Activated naive CD8-positive, alpha-beta T cell treated with anti-CD3 and anti-CD28 coated beads, Interleukin-2, amount 10 ng/mL, durations not matched to agents 7 days and 5 days (primary cell): ENCODE results near the gene QRICH2. TPM values are rescaled to one million over a fixed set of nuclear protein-coding genes. Genes with fewer than 3 reads are reported as not detected.
"Not testable (repeated sequence)": the region's sequence is repeated elsewhere in the genome, so short reads cannot be mapped to it uniquely, and the experiment has no call there.

Source experiments
- ATAC-seq: fragments of 150-1000 bp; cut with Tn5 transposase; one replicate; pipeline ENCODE4 v1.10.0; 2021; ENCODE audit warnings: low read depth, moderate library complexity
- POLR2A ChIA-PET: fragments of 350-600 bp; sonication (Branson Sonifier 250); formaldehyde crosslinking; loops from one replicate; lab custom pipeline; 2021; ENCODE audit warnings: antibody characterized with exemption; lab: Charles Lee
- DNase-seq: peaks from one replicate; pipeline ENCODE4 v3.0.0; 2021
- H3K27ac Mint-ChIP-seq: one replicate; pipeline ENCODE4 v1.8.0; 2022; ENCODE audit warnings: mild to moderate bottlenecking, mixed read lengths
- H3K27me3 Mint-ChIP-seq: one replicate; pipeline ENCODE4 v1.8.0; 2022; ENCODE audit warnings: mild to moderate bottlenecking, moderate library complexity, mixed read lengths
- H3K36me3 Mint-ChIP-seq: one replicate; pipeline ENCODE4 v1.8.0; 2021; ENCODE audit warnings: mild to moderate bottlenecking, mixed read lengths
- H3K4me1 Mint-ChIP-seq: one replicate; pipeline ENCODE4 v1.8.0; 2021; ENCODE audit warnings: mixed read lengths
- H3K4me3 Mint-ChIP-seq: one replicate; pipeline ENCODE4 v1.8.0; 2022; ENCODE audit warnings: mild to moderate bottlenecking, moderate library complexity, mixed read lengths
- H3K9me3 Mint-ChIP-seq: one replicate; pipeline ENCODE4 v1.8.0; 2021; ENCODE audit warnings: mixed read lengths
- total RNA-seq, 2 experiments: library from RNA; stranded (reverse); gene quantifications; one replicate each; pipeline ENCODE4 v1.2.3, GENCODE V29; 2021

Gene QRICH2
- total RNA-seq, 2 experiments from 2014 or later, result 3.7 to 4.7 TPM

GRCh38 chr17:76265624-76266243, 42.3 kb downstream of the QRICH2 start:
- peaks cover 44% of the 10 kb centered on the region for H3K36me3 Mint-ChIP-seq
- DNase-seq (peak; percentile 79), ATAC-seq (no peak)
- POLR2A ChIA-PET, result interaction anchor here (1.2 to 38.5 kb wide), 10 partner anchors 4 to 486 kb away, joined by 4 to 1721 read pairs (median 138); partner anchors contain the start of genes FOXJ1, RNF157 and UBALD2
- H3K9me3 Mint-ChIP-seq, result no peaks in the 10 kb centered on the region
- H3K27ac Mint-ChIP-seq, result peak overlapping the region; percentile 96
- H3K27me3 Mint-ChIP-seq, result no peaks in the 10 kb centered on the region
- H3K4me3 Mint-ChIP-seq, result peak overlapping the region; percentile 88
- H3K4me1 Mint-ChIP-seq, result peaks cover 54% of the 10 kb centered on the region

- DNase-seq (peak; percentile 99), ATAC-seq (peak; percentile 81)
- no peaks in the 10 kb centered on the region for H3K27me3 Mint-ChIP-seq
- no peaks in the 10 kb centered on the region for H3K9me3 Mint-ChIP-seq
- peaks cover 51% of the 10 kb centered on the region for H3K4me1 Mint-ChIP-seq
- peak within 1 kb of the TSS; percentile 96 for H3K27ac Mint-ChIP-seq
- POLR2A ChIA-PET, result interaction anchor here (0.7 to 38.5 kb wide), 12 partner anchors 5 to 485 kb away, joined by 3 to 1721 read pairs (median 36); partner anchors contain the start of genes FOXJ1, RNF157 and UBALD2
- peak within 1 kb of the TSS; percentile 88 for H3K4me3 Mint-ChIP-seq
- H3K36me3 Mint-ChIP-seq, result peaks cover 41% of the 10 kb centered on the region
Measured at GRCh38 chr17:76264755-76265623, 43.1 kb downstream of the QRICH2 start, which contains the start of gene UBALD2. UBALD2 (plus strand) TSS chr17:76265348; CDS start chr17:76265506, 158 bp downstream.

GRCh38 chr17:76264425-76264754, 43.7 kb downstream of the QRICH2 start:
- Mint-ChIP-seq H3K36me3 (peaks cover 35% of the 10 kb centered on the region), H3K27me3 (no peaks in the 10 kb centered on the region), H3K4me1 (peaks cover 48% of the 10 kb centered on the region), H3K9me3 (no peaks in the 10 kb centered on the region), H3K4me3 (peak overlapping the region; percentile 71), H3K27ac (peak overlapping the region; percentile 95)
- ATAC-seq, result no peak
- POLR2A ChIA-PET, result interaction anchor here (0.7 to 38.5 kb wide), 13 partner anchors 6 to 485 kb away, joined by 3 to 1721 read pairs (median 22); partner anchors contain the start of genes FOXJ1, RNF157, SPHK1 and UBALD2
- no peak for DNase-seq

DNA sequence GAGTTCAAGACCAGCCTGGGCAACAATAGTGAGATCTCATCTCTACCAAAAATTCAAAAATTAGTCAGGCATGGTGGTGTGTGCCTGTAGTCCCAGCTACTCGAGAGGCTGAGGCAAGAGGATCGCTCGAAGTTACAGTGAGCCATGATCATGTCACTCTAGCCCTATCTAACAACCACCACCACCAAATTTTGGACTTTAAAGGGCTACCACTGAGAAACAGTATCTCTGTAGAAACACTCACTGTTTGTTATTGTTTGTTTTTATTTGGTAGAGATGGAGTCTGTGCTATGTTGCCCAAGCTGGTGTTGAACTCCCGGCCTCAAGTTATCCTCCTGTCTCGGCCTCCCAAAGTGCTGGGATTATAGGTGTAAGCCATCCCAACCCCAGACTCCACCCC, 44.2 kb downstream of the QRICH2 start:
- Mint-ChIP-seq H3K27me3 (no peaks in the 10 kb centered on the region), H3K9me3 (no peaks in the 10 kb centered on the region), H3K36me3 (peaks cover 30% of the 10 kb centered on the region), H3K4me1 (peaks cover 43% of the 10 kb centered on the region), H3K4me3 (peak overlapping the region; percentile 71), H3K27ac (peak overlapping the region; percentile 95)
- no peak for DNase-seq
- no peak for ATAC-seq
- POLR2A ChIA-PET, result interaction anchor here (1.0 to 38.5 kb wide), 11 partner anchors 6 to 161 kb away, joined by 3 to 1721 read pairs (median 49); partner anchors contain the start of genes FOXJ1, RNF157, SPHK1 and UBALD2

DNA sequence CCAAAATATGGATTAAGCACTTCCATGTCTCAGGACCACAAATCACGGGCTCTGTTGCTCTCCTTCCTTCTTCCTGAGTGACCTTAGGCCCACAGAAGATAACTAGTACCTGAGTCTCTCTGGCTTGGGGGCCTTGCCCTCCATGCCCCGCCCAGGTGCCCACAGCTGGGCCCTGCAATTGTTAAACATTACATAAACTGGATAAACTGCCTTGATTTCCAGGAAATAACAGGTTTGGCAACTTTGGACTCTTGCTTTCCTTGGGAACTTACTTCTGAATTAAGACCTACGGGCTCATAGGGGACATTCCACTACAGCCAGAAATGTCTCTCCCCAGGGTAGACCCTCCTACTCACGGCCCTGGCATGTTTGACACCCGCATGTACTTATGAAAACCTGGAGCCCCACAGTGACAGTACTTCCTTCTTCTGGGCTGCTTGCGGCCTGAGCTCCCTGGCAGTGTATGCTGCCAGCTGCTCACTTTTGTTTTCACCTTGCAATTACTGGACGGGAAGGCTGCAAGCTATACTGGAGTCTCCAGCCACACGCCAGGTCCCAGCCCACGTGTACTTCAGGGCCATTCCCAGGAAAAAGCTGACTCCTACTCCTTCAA, 45.2 kb downstream of the QRICH2 start:
- peaks cover 37% of the 10 kb centered on the region for H3K4me1 Mint-ChIP-seq
- H3K9me3 Mint-ChIP-seq, result no peaks in the 10 kb centered on the region
- DNase-seq (no peak), ATAC-seq (no peak)
- H3K27me3 Mint-ChIP-seq, result no peaks in the 10 kb centered on the region
- H3K27ac Mint-ChIP-seq, result peak overlapping the region; percentile 95
- POLR2A ChIA-PET, result interaction anchor here (0.6 to 38.5 kb wide), 11 partner anchors 7 to 231 kb away, joined by 3 to 1721 read pairs (median 49); partner anchors contain the start of genes FOXJ1, RNF157 and UBALD2
- peak overlapping the region; percentile 71 for H3K4me3 Mint-ChIP-seq
- peaks cover 25% of the 10 kb centered on the region for H3K36me3 Mint-ChIP-seq

DNA sequence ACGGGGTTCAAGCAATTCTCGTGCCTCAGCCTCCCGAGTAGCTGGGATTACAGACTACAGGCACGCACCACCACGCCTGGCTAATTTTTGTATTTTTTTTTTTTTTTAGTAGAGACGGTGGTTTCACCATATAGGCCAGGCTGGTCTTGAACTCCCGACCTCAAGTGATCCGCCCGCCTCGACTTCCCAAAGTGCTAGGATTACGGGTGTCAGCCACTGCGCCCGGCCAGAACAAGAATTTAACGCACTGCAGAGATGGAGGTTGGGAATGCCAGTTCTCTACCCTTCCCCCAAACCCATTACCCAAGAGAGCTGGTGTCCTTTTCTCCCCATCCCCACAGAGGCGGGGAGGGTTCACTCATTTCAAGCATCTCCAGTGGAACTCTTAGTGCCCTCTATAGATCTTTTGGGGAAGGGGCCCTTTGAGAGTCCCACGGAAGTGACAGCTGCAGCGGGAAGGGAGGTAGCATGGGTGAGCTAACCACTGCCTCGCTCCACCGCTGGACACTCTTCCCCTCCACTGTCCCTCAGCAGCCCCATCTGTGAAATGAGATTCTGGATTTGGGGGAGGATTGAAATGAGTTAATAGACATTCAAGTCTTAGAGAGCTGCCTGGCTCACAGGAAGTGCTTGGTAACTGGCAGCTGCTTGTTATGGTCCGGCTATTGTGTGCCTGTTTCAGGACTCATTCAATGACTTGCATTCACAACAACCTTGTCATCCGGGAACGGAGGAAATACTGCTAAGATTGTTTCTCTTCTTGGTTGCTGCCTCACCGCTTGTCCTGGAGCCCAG, 46.5 kb downstream of the QRICH2 start:
- DNase-seq (no peak), ATAC-seq (no peak)
- H3K27me3 Mint-ChIP-seq, result no peaks in the 10 kb centered on the region
- H3K4me3 Mint-ChIP-seq, result peak overlapping the region; percentile 71
- peaks cover 37% of the 10 kb centered on the region for H3K4me1 Mint-ChIP-seq
- peaks cover 3% of the 10 kb centered on the region for H3K9me3 Mint-ChIP-seq
- POLR2A ChIA-PET, result interaction anchor here (6.2 to 38.5 kb wide), 6 partner anchors 9 to 138 kb away, joined by 49 to 1721 read pairs (median 714); partner anchors contain the start of genes FOXJ1, RNF157 and UBALD2
- peaks cover 16% of the 10 kb centered on the region for H3K36me3 Mint-ChIP-seq
- H3K27ac Mint-ChIP-seq, result peak overlapping the region; percentile 95

GRCh38 chr17:76260669-76261068, 47.4 kb downstream of the QRICH2 start:
- ATAC-seq (no peak), DNase-seq (no peak)
- H3K36me3 Mint-ChIP-seq, result peaks cover 12% of the 10 kb centered on the region
- H3K27ac Mint-ChIP-seq, result peak overlapping the region; percentile 74
- H3K4me1 Mint-ChIP-seq, result peaks cover 45% of the 10 kb centered on the region
- peaks cover 3% of the 10 kb centered on the region for H3K9me3 Mint-ChIP-seq
- no peaks in the 10 kb centered on the region for H3K27me3 Mint-ChIP-seq
- H3K4me3 Mint-ChIP-seq, result no peak overlapping the region
- POLR2A ChIA-PET, result interaction anchor here (24.4 to 38.5 kb wide), 3 partner anchors 9 to 76 kb away, joined by 1184 to 1721 read pairs (median 1721); partner anchors contain the start of genes RNF157 and UBALD2

- DNase-seq (no peak), ATAC-seq (no peak)
- no peak overlapping the region for H3K27ac Mint-ChIP-seq
- H3K27me3 Mint-ChIP-seq, result no peaks in the 10 kb centered on the region
- H3K36me3 Mint-ChIP-seq, result peaks cover 12% of the 10 kb centered on the region
- POLR2A ChIA-PET, result interaction anchor here (24.4 to 38.5 kb wide), 3 partner anchors 9 to 76 kb away, joined by 1184 to 1721 read pairs (median 1721); partner anchors contain the start of genes RNF157 and UBALD2
- no peak overlapping the region for H3K4me3 Mint-ChIP-seq
- peaks cover 5% of the 10 kb centered on the region for H3K9me3 Mint-ChIP-seq
- H3K4me1 Mint-ChIP-seq, result peaks cover 49% of the 10 kb centered on the region
Measured at GRCh38 chr17:76260220-76260619, 47.9 kb downstream of the QRICH2 start.

GRCh38 chr17:76256430-76257050, 51.5 kb downstream of the QRICH2 start:
- not testable (repeated sequence) for H3K9me3 Mint-ChIP-seq, H3K27me3 Mint-ChIP-seq
- POLR2A ChIA-PET, result interaction anchor here (0.5 to 38.5 kb wide), 19 partner anchors 12 to 476 kb away, joined by 3 to 1721 read pairs (median 7); partner anchors contain the start of genes RHBDF2, RNF157 and UBALD2
- peak overlapping the region; percentile 94 for H3K27ac Mint-ChIP-seq
- H3K4me1 Mint-ChIP-seq, result peaks cover 41% of the 10 kb centered on the region
- ATAC-seq (peak; percentile 83), DNase-seq (peak; percentile 75)
- peaks cover 12% of the 10 kb centered on the region for H3K36me3 Mint-ChIP-seq
- peak overlapping the region; percentile 83 for H3K4me3 Mint-ChIP-seq

DNA sequence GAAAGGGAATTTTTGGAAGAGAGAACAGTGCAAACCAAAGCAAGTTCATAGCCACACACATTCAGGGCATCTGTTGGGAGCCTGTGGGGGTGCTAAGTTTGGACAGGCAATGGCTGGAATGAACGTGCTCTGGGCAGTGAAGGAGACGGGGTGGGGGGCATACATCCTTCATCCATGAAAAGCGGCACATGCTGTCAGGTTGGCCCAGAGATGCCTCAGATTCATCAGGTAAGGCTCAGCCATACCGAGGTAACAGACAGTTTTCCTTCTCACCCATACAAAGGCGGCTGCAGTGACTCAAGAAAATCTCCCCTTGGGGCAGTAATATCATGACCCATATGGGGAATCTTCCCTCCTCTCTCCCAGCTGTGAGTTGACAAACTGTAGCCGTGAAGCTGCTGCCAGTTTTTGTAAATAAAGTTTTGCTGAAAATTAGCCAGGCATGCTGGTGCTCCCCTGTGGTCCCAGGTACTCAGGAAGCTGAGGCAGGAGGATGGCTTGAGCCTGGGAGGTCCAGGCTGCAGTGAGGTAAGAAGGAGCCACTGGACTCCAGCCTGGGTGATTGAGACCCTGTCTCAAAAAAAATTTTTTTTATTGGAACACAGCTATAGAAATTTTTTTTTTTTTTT, 52.2 kb downstream of the QRICH2 start:
- Mint-ChIP-seq H3K36me3 (peaks cover 11% of the 10 kb centered on the region), H3K4me1 (peaks cover 41% of the 10 kb centered on the region), H3K27me3 (no peaks in the 10 kb centered on the region), H3K27ac (peak overlapping the region; percentile 94), H3K9me3 (peaks cover 9% of the 10 kb centered on the region), H3K4me3 (peak overlapping the region; percentile 83)
- DNase-seq, result peak; percentile 34
- peak; percentile 2 for ATAC-seq
- POLR2A ChIA-PET, result interaction anchor here (0.5 to 38.5 kb wide), 19 partner anchors 11 to 476 kb away, joined by 3 to 1721 read pairs (median 7); partner anchors contain the start of genes FOXJ1, RHBDF2, RNF157 and UBALD2

DNA sequence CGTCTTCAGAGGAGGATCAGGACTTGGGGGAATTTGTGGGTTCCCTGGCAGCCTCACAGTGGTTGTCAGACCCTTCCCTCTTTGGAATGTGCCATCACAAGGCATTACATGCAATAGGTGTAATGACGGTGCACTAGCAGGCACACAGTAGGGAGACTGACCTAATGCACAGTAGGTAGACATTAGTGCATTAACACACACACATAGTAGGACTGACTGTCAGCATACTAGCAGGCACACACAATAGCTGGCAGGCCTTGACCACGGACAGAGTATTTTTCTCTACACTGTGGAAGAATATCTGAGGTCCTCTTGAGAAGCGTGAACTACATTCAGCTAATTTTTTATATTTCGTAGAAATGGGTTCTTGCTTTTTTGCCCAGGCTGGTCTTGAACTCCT, 53.8 kb downstream of the QRICH2 start:
- no peaks in the 10 kb centered on the region for H3K27me3 Mint-ChIP-seq
- H3K27ac Mint-ChIP-seq, result peak overlapping the region; percentile 42
- ATAC-seq (no peak), DNase-seq (peak; percentile 8)
- H3K4me1 Mint-ChIP-seq, result peaks cover 39% of the 10 kb centered on the region
- H3K4me3 Mint-ChIP-seq, result no peak overlapping the region
- H3K9me3 Mint-ChIP-seq, result peaks cover 9% of the 10 kb centered on the region
- peaks cover 9% of the 10 kb centered on the region for H3K36me3 Mint-ChIP-seq
- POLR2A ChIA-PET, result interaction anchor here (1.6 to 38.5 kb wide), 5 partner anchors 10 to 113 kb away, joined by 4 to 1721 read pairs (median 157); partner anchors contain the start of genes FOXJ1, RNF157 and UBALD2
